OCI-LY3 (cell line): ENCODE measurements around the gene C10orf71.

ENCODE experiments used
- H2AFZ ChIP-seq: fragments of 200-600, 300-600 bp; shearing (Covaris generic); 2 replicates; pipeline ENCODE4 v1.6.0; 2014; ENCODE audit warnings: antibody characterized with exemption, low read depth, low read length
- H3K27ac ChIP-seq: fragments of 200-600, 300-600 bp; sonication (generic); 2 replicates; pipeline ENCODE4 v1.5.1; 2014; ENCODE audit warnings: mild to moderate bottlenecking, low read length, moderate library complexity, mixed read lengths
- H3K27me3 ChIP-seq: fragments of 200-600, 300-600 bp; sonication (generic); 2 replicates; pipeline ENCODE4 v1.6.1; 2014; ENCODE audit warnings: low read depth, low read length, mixed read lengths
- H3K36me3 ChIP-seq: fragments of 200-600, 300-600 bp; sonication (generic); replicated peaks from 2 replicates; pipeline ENCODE3; 2014; ENCODE audit warnings: low read depth, low read length, mixed read lengths
- H3K4me1 ChIP-seq: fragments of 300-600, 200-600 bp; sonication (generic); 2 replicates; pipeline ENCODE4 v1.6.1; 2014; ENCODE audit warnings: low read length, mixed read lengths
- H3K4me2 ChIP-seq: fragments of 200-600, 300-600 bp; sonication (generic); 2 replicates; pipeline ENCODE4 v1.6.1; 2014; ENCODE audit warnings: low read length, mixed read lengths
- H3K4me3 ChIP-seq: fragments of 300-600, 200-600 bp; sonication (generic); 2 replicates; pipeline ENCODE4 v1.5.1; 2014; ENCODE audit warnings: antibody characterized with exemption, mild to moderate bottlenecking, low read length, moderate library complexity
- H3K79me2 ChIP-seq: fragments of 300-600, 200-600 bp; shearing (Covaris generic); 2 replicates; pipeline ENCODE4 v1.6.1; 2014; ENCODE audit warnings: mild to moderate bottlenecking, low read length, mixed read lengths
- H3K9ac ChIP-seq: fragments of 300-600, 200-600 bp; shearing (Covaris generic); 2 replicates; pipeline ENCODE4 v1.6.0; 2014; ENCODE audit warnings: mild to moderate bottlenecking, low read length, moderate library complexity
- H3K9me3 ChIP-seq: fragments of 200-600, 300-600 bp; shearing (Covaris generic); 2 replicates; pipeline ENCODE4 v1.6.1; 2014; ENCODE audit warnings: low read length, mixed read lengths; ENCODE audit not compliant: insufficient read depth
- H4K20me1 ChIP-seq: fragments of 200-600, 300-600 bp; sonication (generic); 2 replicates; pipeline ENCODE4 v1.6.1; 2016; ENCODE audit warnings: low read length, mixed read lengths; ENCODE audit not compliant: insufficient read depth
- CTCF ChIP-seq: fragments of 200-600, 300-600 bp; sonication (generic); IDR thresholded peaks from 2 replicates; pipeline ENCODE4 v1.5.1; 2014; ENCODE audit warnings: antibody characterized with exemption, low read length, low read depth
- EZH2phosphoT487 ChIP-seq: fragments of 200-600 bp; shearing (Covaris generic); IDR thresholded peaks from 2 replicates; pipeline ENCODE4 v1.6.1; 2018; ENCODE audit warnings: antibody characterized with exemption, mixed run types, low read depth

The C10orf71 gene

GRCh38 chr10:49332768-49333167 is 33.8 kb downstream of the C10orf71 start:
- Histone ChIP-seq H3K9ac (no peak overlapping the region), H3K9me3 (no peaks in the 10 kb centered on the region), H3K27ac (no peak overlapping the region), H3K79me2 (no peaks in the 10 kb centered on the region), H3K4me1 (no peaks in the 10 kb centered on the region), H3K36me3 (no peaks in the 10 kb centered on the region), H4K20me1 (no peaks in the 10 kb centered on the region), H3K4me3 (no peak overlapping the region), H3K27me3 (0 out of 2 replicates have a peak, but pooled peaks cover 4% of the 10 kb centered on the region), H3K4me2 (no peak overlapping the region), H2AFZ (no peak overlapping the region)
- no peak for TF ChIP-seq EZH2phosphoT487
- TF ChIP-seq CTCF = no peak

- H3K27me3 ChIP-seq = 0 out of 2 replicates have a peak, but pooled peaks cover 4% of the 10 kb centered on the region
- H3K79me2 ChIP-seq = no peaks in the 10 kb centered on the region
- H3K9ac ChIP-seq = no peak overlapping the region
- H3K36me3 ChIP-seq = no peaks in the 10 kb centered on the region
- TF ChIP-seq EZH2phosphoT487 = no peak
- H3K4me1 ChIP-seq = no peaks in the 10 kb centered on the region
- H4K20me1 ChIP-seq = no peaks in the 10 kb centered on the region
- H3K4me2 ChIP-seq = no peak overlapping the region
- no peaks in the 10 kb centered on the region for H3K9me3 ChIP-seq
- H3K4me3 ChIP-seq = no peak overlapping the region
- H3K27ac ChIP-seq = no peak overlapping the region
- no peak overlapping the region for H2AFZ ChIP-seq
Measured at GRCh38 chr10:49333192-49333591, 34.2 kb downstream of the C10orf71 start.

- no peaks in the 10 kb centered on the region for H3K36me3 ChIP-seq
- no peaks in the 10 kb centered on the region for H3K9me3 ChIP-seq
- no peak overlapping the region for H3K27ac ChIP-seq
- H3K4me3 ChIP-seq = no peak overlapping the region
- TF ChIP-seq EZH2phosphoT487 (no peak), CTCF (no peak)
- 0 out of 2 replicates have a peak, but pooled peaks cover 2% of the 10 kb centered on the region for H3K27me3 ChIP-seq
- no peaks in the 10 kb centered on the region for H4K20me1 ChIP-seq
- H3K4me1 ChIP-seq = peaks cover 2% of the 10 kb centered on the region; the same call in 1 of the 2 replicates
- no peak overlapping the region for H3K4me2 ChIP-seq
- H3K9ac ChIP-seq = no peak overlapping the region
- H2AFZ ChIP-seq = peak overlapping the region; percentile 15; the same call in 1 of the 2 replicates
- no peaks in the 10 kb centered on the region for H3K79me2 ChIP-seq
Measured at GRCh38 chr10:49334964-49335363, 36.0 kb downstream of the C10orf71 start.

- Histone ChIP-seq H4K20me1 (no peaks in the 10 kb centered on the region), H3K9ac (no peak overlapping the region), H3K4me3 (no peak overlapping the region), H3K4me1 (peaks cover 2% of the 10 kb centered on the region; the same call in 1 of the 2 replicates), H3K4me2 (no peak overlapping the region), H3K27me3 (no peaks in the 10 kb centered on the region), H3K27ac (no peak overlapping the region), H2AFZ (peak overlapping the region; percentile 15; the same call in 1 of the 2 replicates), H3K9me3 (no peaks in the 10 kb centered on the region), H3K79me2 (no peaks in the 10 kb centered on the region), H3K36me3 (no peaks in the 10 kb centered on the region)
- TF ChIP-seq CTCF (no peak), EZH2phosphoT487 (no peak)
Measured at GRCh38 chr10:49335364-49335972, 36.5 kb downstream of the C10orf71 start.
